Measurements from ENCODE around the gene CLEC4G. TPM values are rescaled to one million over a fixed set of nuclear protein-coding genes. Genes with fewer than 3 reads are reported as not detected.

The CLEC4G gene
- total and polyA plus RNA-seq, 9 of the 15 experiments (the other 6 are each of a cell fraction or from before 2014, with no cell fraction given): not detected

GRCh38 chr19:7731218-7731595, 703 bp downstream of the CLEC4G start:
- H4K20me1 ChIP-seq (replicated peaks; ENCODE audit: control insufficient read depth, insufficient read depth, low read length): 0 out of 2 replicates have a peak, but pooled peaks cover 3% of the 10 kb centered on the region
- intact Hi-C loops (cut with micrococcal nuclease): no loop called here
- H3K27me3 ChIP-seq (ENCODE audit: control insufficient read depth in 2 of 2, insufficient read depth in 2 of 2, low read length in 2 of 2): peaks cover 9 to 45% of the 10 kb centered on the region in 2 experiments; a peak in 4 of 5 replicates
- WGBS (ENCODE audit: insufficient coverage, low coverage, missing lambda C conversion rate): 41% methylated on average over 31 of the region's 39 CpGs
- no peak for FAIRE-seq
- H3K9me3 ChIP-seq (replicated peaks; ENCODE audit: control insufficient read depth, insufficient read depth, low read depth, low read length): no peaks in the 10 kb centered on the region
- peaks cover 0 to 20% of the 10 kb centered on the region in 2 experiments; a peak in 2 of 5 replicates for H3K4me1 ChIP-seq (replicated peaks in 1 of 2; ENCODE audit: control insufficient read depth in 2 of 2, insufficient read depth in 2 of 2, low read length in 2 of 2)
- no TSS peak for BruUV-seq (replicated peaks)
- H2AFZ ChIP-seq (ENCODE audit: low read depth, low read length): no peak overlapping the region
- CTCF ChIA-PET (ENCODE audit: low intra/inter-chr PET ratio): no interaction called here
- TF ChIP-seq MCM2 (IDR thresholded peaks at IDR 0.05; ENCODE audit: low read depth) (no peak), GTF2B (IDR thresholded peaks at IDR 0.05; ENCODE audit: extremely low read depth, insufficient read length) (no peak), SRSF1 (IDR thresholded peaks at IDR 0.05; ENCODE audit: low read depth, low read length) (no peak), ZNF444 (CRISPR knock-in tag; IDR thresholded peaks at IDR 0.05) (no peak), RBBP5 (IDR thresholded peaks at IDR 0.05; ENCODE audit: borderline replicate concordance, insufficient read depth, low read length, poor library complexity, severe bottlenecking) (no peak), U2AF2 (optimal IDR thresholded peaks at IDR 0.05; ENCODE audit: low read depth, low read length) (no peak), CC2D1A (IDR thresholded peaks at IDR 0.05) (no peak), E4F1 (CRISPR knock-in tag; IDR thresholded peaks at IDR 0.05; ENCODE audit: borderline replicate concordance) (no peak), CHD2 (IDR thresholded peaks at IDR 0.05; ENCODE audit: low read depth, low read length) (no peak), SRF (CRISPR knock-in tag; IDR thresholded peaks at IDR 0.05) (no peak)
- no peak overlapping the region for H3K4me3 ChIP-seq
- in situ Hi-C loops (cut with MboI): no loop called here
- H3K79me2 ChIP-seq (ENCODE audit: control insufficient read depth, insufficient read depth, low read length): no peaks in the 10 kb centered on the region
- H3K4me2 ChIP-seq (ENCODE audit: insufficient read depth, low read length): no peak overlapping the region
- no peak for ATAC-seq
- POLR2A ChIA-PET: no interaction called here
- no peak overlapping the region for H3K9ac ChIP-seq (ENCODE audit: insufficient read depth in 1 of 2, low read depth in 2 of 2, low read length in 2 of 2)
- H3K36me3 ChIP-seq (ENCODE audit: control insufficient read depth, insufficient read depth, low read length): no peaks in the 10 kb centered on the region
- no peaks in the 10 kb centered on the region for H3K9me1 ChIP-seq (ENCODE audit: control insufficient read depth, insufficient read depth, low read length)
- no peak overlapping the region for H3K27ac ChIP-seq (ENCODE audit: extremely low read depth, low read depth, low read length)
- DNase-seq (ENCODE audit: extremely low read depth in 1 of 4, low spot score in 3 of 4): no peak
